H1 (cell line): ENCODE results near the gene WDR90. TPM values are rescaled to one million over a fixed set of nuclear protein-coding genes. Genes with fewer than 3 reads are reported as not detected.

ENCODE experiments used
- CBX8 ChIP-seq: fragments of 300-800, 300-1000 bp; sonication (generic); IDR thresholded peaks from 2 replicates; pipeline ENCODE4 v1.7.1; 2016; ENCODE audit warnings: low read depth, low read length, borderline replicate concordance
- EGR1 ChIP-seq: IDR thresholded peaks from 2 replicates; pipeline ENCODE4 v1.6.1; 2011; ENCODE audit warnings: low read depth, low read length, borderline replicate concordance
- JUND ChIP-seq: IDR thresholded peaks from 2 replicates; pipeline ENCODE4 v1.6.1; 2011; ENCODE audit warnings: mild to moderate bottlenecking, improper control_type of control experiment, low read length
- KDM4A ChIP-seq: IDR thresholded peaks from one replicate; pipeline ENCODE4 v1.7.1; 2012; ENCODE audit warnings: low read depth, mild to moderate bottlenecking, moderate library complexity, low read length, inconsistent platforms; ENCODE audit not compliant: severe bottlenecking
- SUZ12 ChIP-seq: fragments of 200-600 bp; sonication (generic); IDR thresholded peaks from 2 replicates; pipeline ENCODE4 v1.6.1; 2012; ENCODE audit warnings: mild to moderate bottlenecking, inconsistent platforms, low read length, moderate library complexity, mixed read lengths
- polyA plus RNA-seq, 7 experiments: library from polyadenylated mRNA; depleted of rRNA in 3 of 7; stranded (reverse) in 5 of 7; unstranded in 2 of 7; fragments of >200 nt in 5 of 7; fragments of 200-250 nt in 2 of 7; gene quantifications; 1 replicate in 5 of 7; 2 replicates in 1 of 7; 4 replicates in 1 of 7; pipeline versions ENCODE4 v1.2.1 to v1.2.3, GENCODE V29; 2011 to 2013; ENCODE audit warnings: missing spikeins in 2 of 7, mixed read lengths in 2 of 7
- total RNA-seq: library from RNA; stranded (reverse); fragmentation: NEBNext Ultra II Directional; extraction: Animal tissue kit (Norgen Biotek cat#: 25700); gene quantifications from 2 replicates; pipeline ENCODE4 v1.2.1, GENCODE V29; 2021

Gene WDR90
- total and polyA plus RNA-seq, 2 of the 8 experiments (the other 6 are each of a cell fraction or from before 2014, with no cell fraction given) = 24.0 to 47.2 TPM

DNA sequence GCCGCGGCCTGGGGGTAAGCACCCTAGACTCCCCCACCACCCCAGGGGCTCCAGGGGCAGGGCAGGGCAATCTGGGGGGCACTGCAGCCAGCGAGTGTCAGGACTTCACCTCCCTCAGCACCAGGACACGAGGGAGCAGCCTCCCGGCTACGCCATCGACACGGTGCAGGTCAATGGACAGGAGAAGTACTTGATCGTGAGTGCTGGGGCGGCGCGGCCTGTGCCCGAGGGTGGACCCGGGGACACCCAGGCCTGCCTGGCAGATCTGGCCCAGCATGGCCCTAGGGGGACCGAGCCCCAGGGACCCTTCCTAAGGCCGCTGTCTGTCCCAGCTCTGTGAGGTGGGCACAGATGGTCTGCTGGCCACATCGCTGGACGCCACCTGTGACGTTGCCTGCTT, 23.2 kb downstream of the WDR90 start (continued):
- TF ChIP-seq SUZ12 (no peak), EGR1 (no peak), KDM4A (no peak), JUND (no peak), CBX8 (no peak)
